Right kidney (tissue), 1 donor: Measurements from ENCODE around the gene TMEM121.

ENCODE experiments used
- DNase-seq: peaks from one replicate; pipeline ENCODE4 v3.0.0-alpha.2; 2016

Gene TMEM121

GRCh38 chr14:105497671-105498429 is 28.5 kb upstream of the TMEM121 start:
- DNase-seq, result no peak

- DNase-seq, result no peak
Observed at GRCh38 chr14:105498430-105499255, 27.7 kb upstream of the TMEM121 start.

GRCh38 chr14:105499256-105500035 is 26.9 kb upstream of the TMEM121 start:
- DNase-seq, result no peak

- DNase-seq, result no peak
Observed at GRCh38 chr14:105500036-105500725, 26.2 kb upstream of the TMEM121 start.

- no peak for DNase-seq
Observed at GRCh38 chr14:105500726-105501101, 25.7 kb upstream of the TMEM121 start.

GRCh38 chr14:105501504-105502291 is 24.7 kb upstream of the TMEM121 start:
- DNase-seq, result no peak

GRCh38 chr14:105502446-105503295 is 23.7 kb upstream of the TMEM121 start:
- no peak for DNase-seq

GRCh38 chr14:105503296-105503640 is 23.1 kb upstream of the TMEM121 start:
- no peak for DNase-seq

GRCh38 chr14:105503935-105504692 is 22.3 kb upstream of the TMEM121 start:
- DNase-seq, result no peak

- no peak for DNase-seq
Observed at GRCh38 chr14:105505101-105505500, 21.3 kb upstream of the TMEM121 start.

GRCh38 chr14:105507247-105507646 is 19.1 kb upstream of the TMEM121 start:
- no peak for DNase-seq

GRCh38 chr14:105508069-105508468 is 18.3 kb upstream of the TMEM121 start:
- DNase-seq, result no peak

- no peak for DNase-seq
Observed at GRCh38 chr14:105508601-105509000, 17.8 kb upstream of the TMEM121 start.

GRCh38 chr14:105517096-105517495 is 9.3 kb upstream of the TMEM121 start:
- DNase-seq, result no peak

GRCh38 chr14:105519946-105520698 is 6.3 kb upstream of the TMEM121 start:
- DNase-seq, result no peak

- DNase-seq, result no peak
Observed at GRCh38 chr14:105525326-105525725, 1.1 kb upstream of the TMEM121 start.

GRCh38 chr14:105526776-105527380 is 495 bp downstream of the TMEM121 start:
- DNase-seq, result peak; percentile 56

- DNase-seq, result no peak
Observed at GRCh38 chr14:105527381-105527825, 1.0 kb downstream of the TMEM121 start.
